Fibroblast of lung (primary cell): Measurements from ENCODE around the gene APOA5. TPM values are rescaled to one million over a fixed set of nuclear protein-coding genes. Genes with fewer than 3 reads are reported as not detected.

Experiments
- DNase-seq, 2 donors: peaks; one replicate each; pipeline versions ENCODE4 v3.0.0 to v3.0.0-alpha.2; 2010; ENCODE audit warnings: low read depth in 2 of 2
- H2AFZ ChIP-seq: 2 replicates; pipeline ENCODE4 v1.5.1; 2012; ENCODE audit warnings: low read length, control low read depth, inconsistent platforms
- H3K27ac ChIP-seq: 2 replicates; pipeline ENCODE4 v1.5.1; 2011; ENCODE audit warnings: low read length, control low read depth; ENCODE audit not compliant: insufficient read depth
- H3K27me3 ChIP-seq: 2 replicates; pipeline ENCODE4 v1.5.1; 2011; ENCODE audit warnings: mild to moderate bottlenecking, low read length; ENCODE audit not compliant: control insufficient read depth, insufficient read depth
- H3K36me3 ChIP-seq: 2 replicates; pipeline ENCODE4 v1.5.1; 2011; ENCODE audit warnings: low read length; ENCODE audit not compliant: control insufficient read depth, insufficient read depth
- H3K4me1 ChIP-seq: 2 replicates; pipeline ENCODE4 v1.5.1; 2011; ENCODE audit warnings: low read length; ENCODE audit not compliant: control insufficient read depth, insufficient read depth; ENCODE audit errors: extremely low read depth
- H3K4me2 ChIP-seq: 2 replicates; pipeline ENCODE4 v1.5.1; 2011; ENCODE audit warnings: low read length, control low read depth; ENCODE audit not compliant: insufficient read depth; ENCODE audit errors: extremely low read depth
- H3K4me3 ChIP-seq, 4 experiments: fragments of 200-600 bp in 1 of 4; sonication (generic) in 1 of 4; replicated peaks in 1 of 4; 2 replicates each; pipeline ENCODE4 v1.5.1; 2011 to 2016; ENCODE audit warnings: low read length in 4 of 4, low read depth in 3 of 4, mild to moderate bottlenecking in 3 of 4, control low read depth in 2 of 4, inconsistent platforms in 1 of 4, mixed read lengths in 1 of 4; ENCODE audit not compliant: insufficient read depth in 1 of 4; ENCODE audit errors: control extremely low read depth in 1 of 4
- H3K79me2 ChIP-seq: 2 replicates; pipeline ENCODE4 v1.5.1; 2012; ENCODE audit warnings: mild to moderate bottlenecking, low read length, inconsistent platforms; ENCODE audit not compliant: control insufficient read depth, insufficient read depth
- H3K9ac ChIP-seq: 2 replicates; pipeline ENCODE4 v1.5.1; 2011; ENCODE audit warnings: mild to moderate bottlenecking, low read length, control low read depth; ENCODE audit not compliant: insufficient read depth
- H3K9me3 ChIP-seq: 2 replicates; pipeline ENCODE4 v1.5.1; 2012; ENCODE audit warnings: low read depth, low read length; ENCODE audit not compliant: control insufficient read depth, insufficient read depth
- H4K20me1 ChIP-seq: 2 replicates; pipeline ENCODE4 v1.5.1; 2011; ENCODE audit warnings: low read length; ENCODE audit not compliant: control insufficient read depth, insufficient read depth; ENCODE audit errors: extremely low read depth
- EZH2 ChIP-seq: IDR thresholded peaks from 2 replicates; pipeline ENCODE4 v1.5.1; 2012; ENCODE audit warnings: low read length, control low read depth, mild to moderate bottlenecking; ENCODE audit errors: missing control alignments
- polyA plus RNA-seq, 2 donors: library from polyadenylated mRNA; depleted of rRNA in 1 of 2; stranded (reverse) in 1 of 2; unstranded in 1 of 2; fragments of >200 nt; gene quantifications; 2 replicates each; pipeline ENCODE4 v1.2.1, GENCODE V29; 2011 to 2012; ENCODE audit warnings: missing spikeins in 1 of 2
- total RNA-seq: library from RNA; depleted of rRNA; stranded (reverse); fragments of >200 nt; gene quantifications from 2 replicates; pipeline ENCODE4 v1.2.1, GENCODE V29; 2014
- TF ChIP-seq, protein P1 (sequence below), 2 donors: IDR thresholded peaks in 1 of 2; conservative IDR thresholded peaks in 1 of 2; 1 replicate in 1 of 2; 2 replicates in 1 of 2; pipeline ENCODE4 v1.5.1; 2011 to 2012; ENCODE audit warnings: low read length in 2 of 2, control low read depth in 1 of 2, inconsistent platforms in 1 of 2, low read depth in 1 of 2, mild to moderate bottlenecking in 1 of 2

The APOA5 gene
- total and polyA plus RNA-seq, 2 donors (not counting 1 experiment from before 2014, with no cell fraction given) = not detected

DNA sequence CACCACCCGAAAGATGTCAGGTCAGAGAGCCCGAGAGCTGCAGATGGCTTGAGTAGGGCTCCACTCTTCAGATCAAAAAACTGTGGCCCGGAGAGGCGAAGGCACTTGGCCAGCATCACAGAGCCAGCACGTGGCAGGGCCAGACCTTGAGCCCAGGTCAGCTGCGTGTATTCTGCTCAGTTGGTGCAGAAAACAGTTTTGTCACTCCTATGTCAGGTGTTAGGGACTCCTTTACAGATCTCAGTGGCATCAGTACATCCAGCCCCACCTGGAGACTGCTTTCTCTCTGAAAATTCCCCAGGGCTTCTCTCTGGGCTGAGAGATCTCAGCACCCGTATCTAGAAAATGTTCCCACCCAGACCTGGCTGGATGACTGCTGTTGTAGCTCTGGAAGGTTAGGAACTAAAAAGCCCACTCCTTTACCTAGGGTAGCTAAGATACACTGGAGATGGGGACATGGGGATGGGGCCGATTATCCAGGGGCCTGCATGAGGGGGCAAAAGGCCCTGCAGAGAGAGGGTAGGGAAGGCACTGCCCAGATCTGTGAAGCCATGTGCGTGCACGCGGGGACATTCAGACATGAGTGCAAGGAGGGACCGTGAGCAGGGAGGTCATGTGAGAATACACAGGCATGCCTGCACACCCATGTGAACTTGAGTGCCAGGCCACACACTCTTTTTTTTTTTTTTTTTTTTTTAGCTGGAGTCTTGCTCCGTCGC is 42.3 kb upstream of the APOA5 start:
- Histone ChIP-seq H3K4me1 (peaks cover 7% of the 10 kb centered on the region), H3K36me3 (no peaks in the 10 kb centered on the region), H3K4me2 (no peak overlapping the region), H2AFZ (no peak overlapping the region), H3K9ac (no peak overlapping the region), H4K20me1 (no peaks in the 10 kb centered on the region), H3K9me3 (no peaks in the 10 kb centered on the region), H3K27ac (no peak overlapping the region), H3K27me3 (no peaks in the 10 kb centered on the region), H3K79me2 (no peaks in the 10 kb centered on the region), H3K4me3 (no peak overlapping the region)
- no peak for DNase-seq
- no peak for TF ChIP-seq EZH2
- TF ChIP-seq, protein P1, sequence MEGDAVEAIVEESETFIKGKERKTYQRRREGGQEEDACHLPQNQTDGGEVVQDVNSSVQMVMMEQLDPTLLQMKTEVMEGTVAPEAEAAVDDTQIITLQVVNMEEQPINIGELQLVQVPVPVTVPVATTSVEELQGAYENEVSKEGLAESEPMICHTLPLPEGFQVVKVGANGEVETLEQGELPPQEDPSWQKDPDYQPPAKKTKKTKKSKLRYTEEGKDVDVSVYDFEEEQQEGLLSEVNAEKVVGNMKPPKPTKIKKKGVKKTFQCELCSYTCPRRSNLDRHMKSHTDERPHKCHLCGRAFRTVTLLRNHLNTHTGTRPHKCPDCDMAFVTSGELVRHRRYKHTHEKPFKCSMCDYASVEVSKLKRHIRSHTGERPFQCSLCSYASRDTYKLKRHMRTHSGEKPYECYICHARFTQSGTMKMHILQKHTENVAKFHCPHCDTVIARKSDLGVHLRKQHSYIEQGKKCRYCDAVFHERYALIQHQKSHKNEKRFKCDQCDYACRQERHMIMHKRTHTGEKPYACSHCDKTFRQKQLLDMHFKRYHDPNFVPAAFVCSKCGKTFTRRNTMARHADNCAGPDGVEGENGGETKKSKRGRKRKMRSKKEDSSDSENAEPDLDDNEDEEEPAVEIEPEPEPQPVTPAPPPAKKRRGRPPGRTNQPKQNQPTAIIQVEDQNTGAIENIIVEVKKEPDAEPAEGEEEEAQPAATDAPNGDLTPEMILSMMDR (conservative IDR thresholded peaks at IDR 0.05 in 1 of 2, IDR thresholded peaks at IDR 0.05 in 1 of 2; ENCODE audit: low read depth in 1 of 2, low read length in 2 of 2) = no peak

DNA sequence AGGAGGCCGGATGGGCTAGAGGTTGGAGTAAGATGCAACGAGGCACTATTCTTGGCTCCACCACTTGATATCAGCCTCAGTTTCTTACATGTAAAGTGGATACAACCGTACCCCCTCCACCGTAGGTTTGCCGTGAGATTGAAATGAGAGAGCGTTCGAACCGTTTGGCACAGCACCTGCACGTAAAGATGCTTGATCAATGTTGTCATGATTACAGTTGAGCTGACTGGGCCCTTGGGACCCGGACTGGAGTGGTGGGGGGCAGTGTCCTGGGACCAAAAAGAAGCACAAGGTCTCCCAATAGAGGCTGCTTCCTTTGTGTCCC is 41.8 kb upstream of the APOA5 start:
- H3K36me3 ChIP-seq = no peaks in the 10 kb centered on the region
- H3K4me3 ChIP-seq = no peak overlapping the region
- H2AFZ ChIP-seq = no peak overlapping the region
- H3K9ac ChIP-seq = no peak overlapping the region
- no peaks in the 10 kb centered on the region for H3K27me3 ChIP-seq
- DNase-seq = no peak
- no peaks in the 10 kb centered on the region for H3K79me2 ChIP-seq
- H3K9me3 ChIP-seq = no peaks in the 10 kb centered on the region
- TF ChIP-seq, protein P1 (conservative IDR thresholded peaks at IDR 0.05 in 1 of 2, IDR thresholded peaks at IDR 0.05 in 1 of 2; ENCODE audit: low read depth in 1 of 2, low read length in 2 of 2) = no peak
- TF ChIP-seq EZH2 = no peak
- peaks cover 7% of the 10 kb centered on the region for H3K4me1 ChIP-seq
- no peak overlapping the region for H3K27ac ChIP-seq
- no peak overlapping the region for H3K4me2 ChIP-seq
- no peaks in the 10 kb centered on the region for H4K20me1 ChIP-seq

DNA sequence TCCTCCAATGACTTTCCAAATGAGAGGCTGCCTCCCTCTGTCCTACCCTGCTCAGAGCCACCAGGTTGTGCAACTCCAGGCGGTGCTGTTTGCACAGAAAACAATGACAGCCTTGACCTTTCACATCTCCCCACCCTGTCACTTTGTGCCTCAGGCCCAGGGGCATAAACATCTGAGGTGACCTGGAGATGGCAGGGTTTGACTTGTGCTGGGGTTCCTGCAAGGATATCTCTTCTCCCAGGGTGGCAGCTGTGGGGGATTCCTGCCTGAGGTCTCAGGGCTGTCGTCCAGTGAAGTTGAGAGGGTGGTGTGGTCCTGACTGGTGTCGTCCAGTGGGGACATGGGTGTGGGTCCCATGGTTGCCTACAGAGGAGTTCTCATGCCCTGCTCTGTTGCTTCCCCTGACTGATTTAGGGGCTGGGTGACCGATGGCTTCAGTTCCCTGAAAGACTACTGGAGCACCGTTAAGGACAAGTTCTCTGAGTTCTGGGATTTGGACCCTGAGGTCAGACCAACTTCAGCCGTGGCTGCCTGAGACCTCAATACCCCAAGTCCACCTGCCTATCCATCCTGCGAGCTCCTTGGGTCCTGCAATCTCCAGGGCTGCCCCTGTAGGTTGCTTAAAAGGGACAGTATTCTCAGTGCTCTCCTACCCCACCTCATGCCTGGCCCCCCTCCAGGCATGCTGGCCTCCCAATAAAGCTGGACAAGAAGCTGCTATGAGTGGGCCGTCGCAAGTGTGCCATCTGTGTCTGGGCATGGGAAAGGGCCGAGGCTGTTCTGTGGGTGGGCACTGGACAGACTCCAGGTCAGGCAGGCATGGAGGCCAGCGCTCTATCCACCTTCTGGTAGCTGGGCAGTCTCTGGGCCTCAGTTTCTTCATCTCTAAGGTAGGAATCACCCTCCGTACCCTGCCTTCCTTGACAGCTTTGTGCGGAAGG is 40.9 kb upstream of the APOA5 start:
- no peak overlapping the region for H3K9ac ChIP-seq
- no peak overlapping the region for H3K27ac ChIP-seq
- no peak for TF ChIP-seq EZH2
- TF ChIP-seq, protein P1 (conservative IDR thresholded peaks at IDR 0.05 in 1 of 2, IDR thresholded peaks at IDR 0.05 in 1 of 2; ENCODE audit: low read depth in 1 of 2, low read length in 2 of 2) = no peak
- H3K36me3 ChIP-seq = no peaks in the 10 kb centered on the region
- no peak for DNase-seq
- no peaks in the 10 kb centered on the region for H3K9me3 ChIP-seq
- H4K20me1 ChIP-seq = no peaks in the 10 kb centered on the region
- no peak overlapping the region for H3K4me2 ChIP-seq
- peaks cover 7% of the 10 kb centered on the region for H3K4me1 ChIP-seq
- H2AFZ ChIP-seq = no peak overlapping the region
- no peak overlapping the region for H3K4me3 ChIP-seq
- H3K27me3 ChIP-seq = no peaks in the 10 kb centered on the region
- H3K79me2 ChIP-seq = no peaks in the 10 kb centered on the region
